Stimulated activated CD4-positive, alpha-beta T cell treated with anti-CD3 and anti-CD28 coated beads, Interleukin-4, amount 100 ng/mL, for 1 hour (primary cell): ENCODE results near the gene RHBDL1.

Source experiments
- DNase-seq: peaks from one replicate; pipeline ENCODE4 v3.0.0-alpha.2; 2020

RHBDL1 gene

DNA sequence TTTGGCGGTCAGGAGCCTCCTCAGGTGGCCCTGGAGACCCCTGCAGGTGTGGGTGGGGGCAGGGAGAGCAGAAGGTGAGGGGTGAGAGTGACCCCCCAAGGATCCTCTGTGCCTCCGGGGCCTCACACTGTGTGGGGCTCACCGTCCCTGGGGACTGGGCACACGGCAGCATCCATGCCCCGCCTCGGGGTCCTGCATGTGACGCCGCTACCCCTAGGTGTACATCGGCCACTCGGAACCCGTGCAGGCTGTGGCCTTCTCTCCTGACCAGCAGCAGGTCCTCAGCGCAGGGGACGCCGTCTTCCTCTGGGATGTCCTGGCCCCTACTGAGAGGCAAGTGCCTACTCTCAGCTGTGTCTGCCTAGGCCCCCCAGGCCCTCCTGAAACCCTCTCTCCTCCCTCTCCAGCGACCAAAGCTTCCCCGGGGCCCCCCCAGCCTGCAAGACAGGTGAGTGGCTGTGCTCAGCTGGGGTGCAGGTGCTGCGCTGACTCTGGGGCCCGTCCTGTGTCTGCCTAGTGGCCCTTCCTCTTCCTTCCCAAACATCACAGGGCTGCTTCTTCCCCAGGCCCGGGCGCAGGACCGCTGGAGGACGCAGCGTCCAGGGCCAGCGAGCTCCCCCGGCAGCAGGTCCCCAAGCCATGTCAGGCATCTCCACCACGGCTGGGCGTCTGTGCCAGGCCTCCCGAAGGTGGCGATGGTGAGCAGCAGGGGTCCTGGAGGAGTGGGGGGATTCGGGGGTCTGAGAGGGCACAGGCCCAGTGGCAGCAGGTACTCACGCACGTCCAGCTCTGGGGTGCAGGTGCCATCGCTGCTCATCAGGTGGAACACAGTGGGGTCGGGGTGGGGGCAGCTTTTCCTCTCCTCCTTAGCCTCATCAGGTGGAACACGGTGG, 16.5 kb upstream of the RHBDL1 start:
- DNase-seq: no peak

GRCh38 chr16:659618-660017, 15.9 kb upstream of the RHBDL1 start:
- DNase-seq: no peak

- no peak for DNase-seq
Observed at GRCh38 chr16:660132-660458, 15.4 kb upstream of the RHBDL1 start.

DNA sequence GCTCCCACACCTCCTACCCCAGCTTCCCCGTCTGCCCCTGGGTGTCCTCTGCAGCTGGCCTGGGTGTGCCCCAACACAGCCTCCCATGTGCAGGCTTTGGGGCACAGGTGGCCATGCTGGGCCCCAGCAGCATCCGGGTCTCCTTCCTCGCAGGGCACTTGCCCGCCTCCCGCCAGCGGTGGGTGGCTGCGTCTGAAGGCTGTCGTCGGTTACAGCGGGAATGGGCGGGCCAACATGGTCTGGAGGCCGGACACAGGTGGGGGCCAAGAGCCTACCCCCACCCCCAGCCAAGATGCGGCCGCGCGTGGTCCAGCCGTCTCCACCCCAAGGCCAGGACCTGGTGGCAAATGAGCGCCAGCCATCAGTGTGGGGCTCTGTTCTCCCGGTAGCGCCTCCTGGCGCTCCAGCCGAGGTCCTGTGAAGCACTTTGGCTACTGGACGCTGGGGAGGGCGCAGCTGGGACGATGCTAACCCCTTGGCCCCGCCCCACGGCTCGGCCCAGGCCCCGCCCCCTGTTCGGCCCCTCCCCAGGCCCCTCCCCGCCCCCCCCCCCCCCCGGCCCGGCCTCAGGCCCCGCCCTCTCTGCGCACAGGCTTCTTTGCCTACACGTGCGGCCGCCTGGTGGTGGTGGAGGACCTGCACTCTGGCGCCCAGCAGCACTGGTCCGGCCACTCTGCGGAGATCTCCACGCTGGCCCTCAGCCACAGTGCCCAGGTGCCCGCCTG, 14.8 kb upstream of the RHBDL1 start:
- DNase-seq: peak; percentile 72

GRCh38 chr16:661184-661821, 14.2 kb upstream of the RHBDL1 start:
- no peak for DNase-seq

- DNase-seq: no peak
Observed at GRCh38 chr16:662095-662494, 13.4 kb upstream of the RHBDL1 start.

DNA sequence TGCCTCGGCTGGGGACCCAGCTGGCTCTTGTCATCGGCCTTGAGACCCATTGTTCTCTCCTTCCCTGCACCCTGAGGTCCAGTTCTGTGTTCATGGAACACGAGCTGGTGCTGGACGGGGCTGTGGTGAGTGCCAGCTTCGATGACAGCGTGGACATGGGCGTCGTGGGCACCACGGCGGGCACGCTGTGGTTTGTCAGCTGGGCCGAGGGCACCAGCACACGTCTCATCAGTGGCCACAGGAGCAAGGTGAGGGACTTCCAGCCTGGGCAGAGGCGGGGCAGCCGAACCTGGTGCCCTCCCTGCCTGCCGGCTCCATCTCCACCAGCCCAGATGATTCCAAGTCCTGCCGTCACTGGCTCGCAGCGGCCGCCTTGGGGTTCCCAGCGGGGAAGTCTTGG, 12.9 kb upstream of the RHBDL1 start:
- DNase-seq: no peak

DNA sequence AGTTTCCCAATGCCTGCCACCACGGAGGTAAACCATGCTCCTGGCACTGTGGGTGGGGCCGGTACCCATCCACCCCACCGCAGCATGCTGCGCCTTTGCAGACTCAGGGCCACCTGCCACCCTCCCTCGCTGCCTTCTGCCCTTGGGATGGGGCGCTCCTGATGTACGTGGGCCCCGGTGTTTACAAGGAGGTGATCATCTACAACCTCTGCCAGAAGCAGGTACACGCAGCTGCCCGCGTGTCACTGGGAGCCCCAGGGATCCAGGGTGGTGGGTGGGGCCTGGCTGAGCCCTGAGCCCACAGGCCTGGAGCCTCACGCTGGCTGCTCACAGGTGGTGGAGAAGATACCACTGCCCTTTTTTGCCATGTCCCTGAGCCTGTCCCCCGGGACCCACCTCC, 8.9 kb upstream of the RHBDL1 start:
- DNase-seq: no peak

GRCh38 chr16:667113-667779, 8.2 kb upstream of the RHBDL1 start:
- DNase-seq: no peak

DNA sequence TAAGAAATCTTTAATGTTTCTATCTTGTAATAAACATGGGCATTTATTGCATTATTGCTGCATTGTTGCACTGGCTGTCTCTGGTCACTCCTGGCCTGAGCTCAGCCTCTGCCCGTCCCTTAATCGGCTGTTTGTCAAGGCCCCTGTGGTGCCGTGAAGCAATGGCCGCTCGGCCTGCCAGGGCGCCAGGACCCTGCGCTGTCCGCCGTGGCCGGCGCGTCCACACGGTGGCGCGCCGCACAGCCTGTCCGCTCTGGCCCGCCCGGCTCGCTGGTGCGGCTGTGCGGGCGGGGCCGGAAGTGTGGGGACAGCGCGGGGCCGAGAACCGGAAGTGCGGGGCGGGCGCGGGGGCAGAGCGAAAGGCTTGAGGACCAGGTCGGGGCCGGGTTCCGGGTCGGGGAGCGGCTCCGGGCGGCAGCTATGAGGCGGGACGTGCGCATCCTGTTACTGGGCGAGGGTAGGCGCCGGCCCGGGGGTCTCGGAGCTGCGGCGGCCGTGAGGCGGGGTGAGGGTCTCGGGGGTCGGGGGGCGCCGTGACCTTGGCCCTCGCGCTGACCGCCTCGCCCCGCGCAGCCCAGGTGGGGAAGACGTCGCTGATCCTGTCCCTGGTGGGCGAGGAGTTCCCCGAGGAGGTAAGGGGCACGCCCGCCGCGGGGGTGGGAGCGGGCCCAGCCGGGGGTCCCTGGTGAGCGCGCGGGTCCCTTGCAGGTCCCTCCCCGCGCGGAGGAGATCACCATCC, 7.5 kb upstream of the RHBDL1 start, which contains the start of gene RHOT2:
TSS of gene RHOT2 (plus strand) at position 353 of the 739 bp plus-strand sequence. CDS start at position 421, 68 bp downstream.
- peak; percentile 96 for DNase-seq

DNA sequence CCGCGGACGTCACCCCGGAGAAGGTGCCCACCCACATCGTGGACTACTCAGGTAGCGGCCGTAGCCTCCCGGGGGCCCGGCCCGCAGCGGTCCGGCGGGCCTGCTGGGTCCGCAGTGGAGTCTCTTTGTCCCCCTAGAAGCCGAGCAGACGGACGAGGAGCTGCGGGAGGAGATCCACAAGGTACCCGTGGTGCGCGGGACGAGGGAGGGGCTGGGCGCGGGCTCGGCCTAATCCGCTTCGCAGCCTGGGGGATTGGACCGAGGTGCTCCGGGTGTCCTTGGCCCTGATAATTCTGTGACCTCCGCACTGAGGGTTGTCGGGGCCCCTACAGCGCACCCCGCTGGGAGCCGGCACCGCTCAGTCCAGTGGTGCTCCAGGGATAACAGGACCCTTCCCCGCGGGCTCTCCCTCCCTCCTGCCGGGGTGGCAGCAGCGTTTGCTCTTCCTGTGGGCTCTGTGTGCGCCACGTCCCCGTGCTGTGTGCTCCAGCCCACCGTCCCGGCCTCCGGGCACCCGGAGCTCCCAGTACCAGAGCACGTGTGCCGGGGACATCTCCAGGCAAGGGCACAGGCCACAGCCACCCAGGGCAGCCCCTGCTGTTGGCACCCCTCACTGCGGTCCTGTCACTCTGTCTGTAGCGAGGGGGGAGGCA, 6.8 kb upstream of the RHBDL1 start:
- no peak for DNase-seq

GRCh38 chr16:669666-670065, 5.8 kb upstream of the RHBDL1 start:
- no peak for DNase-seq

- DNase-seq: no peak
Observed at GRCh38 chr16:670485-671352, 4.8 kb upstream of the RHBDL1 start.

GRCh38 chr16:671353-672131, 3.9 kb upstream of the RHBDL1 start:
- no peak for DNase-seq

DNA sequence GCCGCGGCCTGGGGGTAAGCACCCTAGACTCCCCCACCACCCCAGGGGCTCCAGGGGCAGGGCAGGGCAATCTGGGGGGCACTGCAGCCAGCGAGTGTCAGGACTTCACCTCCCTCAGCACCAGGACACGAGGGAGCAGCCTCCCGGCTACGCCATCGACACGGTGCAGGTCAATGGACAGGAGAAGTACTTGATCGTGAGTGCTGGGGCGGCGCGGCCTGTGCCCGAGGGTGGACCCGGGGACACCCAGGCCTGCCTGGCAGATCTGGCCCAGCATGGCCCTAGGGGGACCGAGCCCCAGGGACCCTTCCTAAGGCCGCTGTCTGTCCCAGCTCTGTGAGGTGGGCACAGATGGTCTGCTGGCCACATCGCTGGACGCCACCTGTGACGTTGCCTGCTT, 3.1 kb upstream of the RHBDL1 start:
- no peak for DNase-seq

DNA sequence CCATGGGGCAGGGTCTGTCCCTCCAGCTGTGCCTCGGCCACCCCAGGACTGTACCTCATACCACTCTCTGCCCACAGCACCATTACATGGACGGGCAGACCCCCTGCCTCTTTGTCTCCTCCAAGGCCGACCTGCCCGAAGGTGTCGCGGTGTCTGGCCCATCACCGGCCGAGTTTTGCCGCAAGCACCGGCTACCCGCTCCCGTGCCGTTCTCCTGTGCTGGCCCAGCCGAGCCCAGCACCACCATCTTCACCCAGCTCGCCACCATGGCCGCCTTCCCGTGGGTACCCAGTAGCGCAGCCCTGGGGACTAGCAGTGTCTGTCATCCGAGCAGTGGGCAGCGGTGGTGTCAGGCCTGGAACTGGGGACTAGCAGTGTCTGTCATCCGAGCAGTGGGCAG, 2.6 kb upstream of the RHBDL1 start:
- DNase-seq: no peak

GRCh38 chr16:673399-673991, 2.0 kb upstream of the RHBDL1 start:
- DNase-seq: no peak

- no peak for DNase-seq
Observed at GRCh38 chr16:674214-674881, 1.1 kb upstream of the RHBDL1 start.
